IMR-90 (cell line): ENCODE data around the gene SNTA1. TPM values are rescaled to one million over a fixed set of nuclear protein-coding genes. Genes with fewer than 3 reads are reported as not detected.

Experiments used
- ATAC-seq: fragments of 200-7000 bp; cut with Tn5 transposase; 2 replicates; pipeline ENCODE4 v1.9.1; 2020; ENCODE audit warnings: low read depth, mild to moderate bottlenecking, moderate library complexity
- BruUV-seq: library from RNA; stranded (reverse); fragments of 400-500 nt; replicated peaks from 2 replicates; lab custom pipeline; 2021; lab: Mats Ljungman, UMichigan
- CTCF ChIA-PET: fragments of 300-600 bp; formaldehyde crosslinking; extraction: SDS; loops from one replicate; lab custom pipeline; 2021; ENCODE audit warnings: antibody characterized with exemption; lab: Yijun Ruan, JAX
- POLR2A ChIA-PET: fragments of 300-600 bp; sonication (Branson Sonifier 250); formaldehyde crosslinking; loops from one replicate; lab custom pipeline; 2022; ENCODE audit warnings: antibody characterized with exemption; ENCODE audit not compliant: unreplicated experiment; lab: Charles Lee
- DNase-seq: peaks from one replicate; pipeline ENCODE4 v3.0.0; 2013
- H2AFZ ChIP-seq: replicated peaks from 2 replicates; pipeline ENCODE3; 2013; ENCODE audit warnings: low read length, mild to moderate bottlenecking; ENCODE audit not compliant: poor library complexity
- H2AK5ac ChIP-seq: 2 replicates; pipeline ENCODE4 v1.6.1; 2013; ENCODE audit warnings: low read depth, low read length, inconsistent platforms
- H2AK9ac ChIP-seq: replicated peaks from 2 replicates; pipeline ENCODE3; 2013; ENCODE audit warnings: mild to moderate bottlenecking, low read depth, low read length, moderate library complexity; ENCODE audit not compliant: poor library complexity
- H2BK120ac ChIP-seq: 2 replicates; pipeline ENCODE4 v1.6.1; 2013; ENCODE audit warnings: low read depth, low read length, inconsistent platforms
- H2BK15ac ChIP-seq: 3 replicates; pipeline ENCODE4 v1.6.1; 2013; ENCODE audit warnings: low read depth, low read length, inconsistent platforms
- H2BK20ac ChIP-seq: 2 replicates; pipeline ENCODE4 v1.6.1; 2013; ENCODE audit warnings: low read depth, mild to moderate bottlenecking, inconsistent platforms, low read length, moderate library complexity
- H2BK5ac ChIP-seq: 2 replicates; pipeline ENCODE4 v1.6.1; 2013; ENCODE audit warnings: mild to moderate bottlenecking, low read depth, low read length, inconsistent platforms; ENCODE audit not compliant: poor library complexity, severe bottlenecking
- H3K14ac ChIP-seq: replicated peaks from 2 replicates; pipeline ENCODE4 v1.6.1; 2013; ENCODE audit warnings: low read depth, low read length, inconsistent platforms
- H3K18ac ChIP-seq: 2 replicates; pipeline ENCODE4 v1.6.1; 2013; ENCODE audit warnings: low read depth, low read length, control low read depth
- H3K23ac ChIP-seq: 2 replicates; pipeline ENCODE4 v1.6.1; 2013; ENCODE audit warnings: low read depth, low read length, inconsistent platforms
- H3K27ac ChIP-seq: 2 replicates; pipeline ENCODE4 v1.5.1; 2013; ENCODE audit warnings: mild to moderate bottlenecking, control low read depth, low read length; ENCODE audit not compliant: insufficient read depth
- H3K27me3 ChIP-seq: 2 replicates; pipeline ENCODE4 v1.6.1; 2013; ENCODE audit warnings: low read length; ENCODE audit not compliant: control insufficient read depth, insufficient read depth
- H3K36me3 ChIP-seq: 2 replicates; pipeline ENCODE4 v1.6.1; 2013; ENCODE audit warnings: low read length, mixed read lengths; ENCODE audit not compliant: control insufficient read depth, insufficient read depth
- H3K4ac ChIP-seq: 2 replicates; pipeline ENCODE4 v1.6.1; 2013; ENCODE audit warnings: low read depth, low read length, inconsistent platforms
- H3K4me1 ChIP-seq: 2 replicates; pipeline ENCODE4 v1.6.1; 2013; ENCODE audit warnings: low read length, mixed read lengths; ENCODE audit not compliant: control insufficient read depth, insufficient read depth
- H3K4me2 ChIP-seq: 2 replicates; pipeline ENCODE4 v1.6.1; 2013; ENCODE audit warnings: low read depth, mild to moderate bottlenecking, control low read depth, low read length, moderate library complexity
- H3K4me3 ChIP-seq: 2 replicates; pipeline ENCODE4 v1.5.1; 2013; ENCODE audit warnings: low read depth, mild to moderate bottlenecking, control low read depth, low read length, moderate library complexity; ENCODE audit not compliant: insufficient read depth
- H3K56ac ChIP-seq: 2 replicates; pipeline ENCODE4 v1.6.1; 2013; ENCODE audit warnings: low read length, inconsistent platforms; ENCODE audit not compliant: insufficient read depth; ENCODE audit errors: extremely low read depth
- H3K79me1 ChIP-seq, 2 experiments: 2 replicates each; pipeline ENCODE4 v1.6.1; 2013; ENCODE audit warnings: low read length in 2 of 2, inconsistent platforms in 1 of 2, low read depth in 1 of 2
- H3K9ac ChIP-seq: 2 replicates; pipeline ENCODE4 v1.6.1; 2013; ENCODE audit warnings: low read depth, low read length, control low read depth
- H3K9me1 ChIP-seq: 2 replicates; pipeline ENCODE4 v1.6.1; 2013; ENCODE audit warnings: low read length, inconsistent platforms; ENCODE audit not compliant: insufficient read depth
- H3K9me3 ChIP-seq: 2 replicates; pipeline ENCODE4 v1.6.1; 2013; ENCODE audit warnings: low read length; ENCODE audit not compliant: control insufficient read depth, insufficient read depth
- H4K20me1 ChIP-seq: 2 replicates; pipeline ENCODE4 v1.6.1; 2013; ENCODE audit warnings: low read length, inconsistent platforms; ENCODE audit not compliant: insufficient read depth
- H4K5ac ChIP-seq: 2 replicates; pipeline ENCODE4 v1.6.1; 2013; ENCODE audit warnings: mild to moderate bottlenecking, low read depth, low read length, control low read depth
- H4K8ac ChIP-seq, 2 experiments: 2 replicates each; pipeline ENCODE4 v1.6.1; 2013; ENCODE audit warnings: low read depth in 2 of 2, low read length in 2 of 2, control low read depth in 1 of 2, inconsistent platforms in 1 of 2
- H4K91ac ChIP-seq: 2 replicates; pipeline ENCODE4 v1.6.1; 2013; ENCODE audit warnings: low read depth, low read length, inconsistent platforms; ENCODE audit not compliant: insufficient read depth
- CEBPB ChIP-seq: IDR thresholded peaks from 2 replicates; pipeline ENCODE4 v1.6.1; 2012; ENCODE audit warnings: low read depth, low read length, improper control_type of control experiment
- CHD1 ChIP-seq: IDR thresholded peaks from 2 replicates; pipeline ENCODE4 v1.6.1; 2012; ENCODE audit warnings: low read depth, low read length, improper control_type of control experiment
- NFE2L2 ChIP-seq: fragments of 150-350 bp; IDR thresholded peaks from 2 replicates; pipeline ENCODE4 v1.6.1; 2016; ENCODE audit warnings: low read depth, mild to moderate bottlenecking, low read length
- RAD21 ChIP-seq: IDR thresholded peaks from 2 replicates; pipeline ENCODE4 v1.6.1; 2012; ENCODE audit warnings: low read length, improper control_type of control experiment
- SMC3 ChIP-seq: fragments of 150-350 bp; IDR thresholded peaks from 2 replicates; pipeline ENCODE4 v1.6.1; 2016; ENCODE audit warnings: low read depth, mild to moderate bottlenecking, antibody characterized with exemption, low read length, moderate library complexity
- WGBS, 2 experiments: methylation state at CpG; one replicate each; pipeline versions ENCODE4 v1.1.5 to v1.1.7; 2013; ENCODE audit warnings: missing lambda C conversion rate in 2 of 2; ENCODE audit not compliant: insufficient read length in 1 of 2; ENCODE audit errors: extremely low coverage in 2 of 2; 5-methylcytosine and 5-hydroxymethylcytosine counted together
- dilution Hi-C: fragments of 300-500 bp; cut with HindIII; formaldehyde crosslinking; loops from one replicate; pipeline ENCODE4 v1.14.3; 2018; ENCODE audit warnings: low sequenced_read_pairs; ENCODE audit not compliant: unreplicated experiment
- in situ Hi-C: fragments of 300-500 bp; cut with MboI; formaldehyde crosslinking; loops from 3 replicates; pipeline ENCODE4 v1.14.3; 2019; ENCODE audit warnings: low sequenced_read_pairs, inconsistent platforms, mixed read lengths
- intact Hi-C: fragments of 100-400 bp; cut with micrococcal nuclease; formaldehyde crosslinking; loops from 2 replicates; pipeline ENCODE4 v1.10.0; 2022
- polyA plus RNA-seq, 3 experiments: library from polyadenylated mRNA; depleted of rRNA; stranded (reverse); fragments of >200 nt; gene quantifications; 2 replicates each; pipeline ENCODE4 v1.2.3, GENCODE V29; 2012; ENCODE audit warnings: low replicate concordance in 1 of 3
- total RNA-seq: library from RNA; depleted of rRNA; stranded (reverse); fragments of >200 nt; gene quantifications from 2 replicates; pipeline ENCODE4 v1.2.3, GENCODE V29; 2012

Gene SNTA1
- total and polyA plus RNA-seq, 2 of the 4 experiments (the other 2 are of a cell fraction): 10.6 to 15.4 TPM

GRCh38 chr20:33490934-33491656 is 47.5 kb upstream of the SNTA1 start:
- no TSS peak for BruUV-seq
- Histone ChIP-seq H4K91ac (0 out of 2 replicates have a peak overlapping the region, but pooled peaks have one; percentile 6), H4K20me1 (peaks cover 4% of the 10 kb centered on the region; the same call in 1 of the 2 replicates), H3K4me1 (no peaks in the 10 kb centered on the region), H2AK5ac (peak overlapping the region; percentile 57; the same call in 1 of the 2 replicates), H3K79me1 (peaks cover 22 to 33% of the 10 kb centered on the region in 2 experiments), H2BK15ac (no peak overlapping the region), H2BK120ac (no peak overlapping the region), H2BK5ac (peak overlapping the region; percentile 21), H3K27ac (peak overlapping the region; percentile 46), H2BK20ac (no peak overlapping the region), H3K4ac (peak overlapping the region; percentile 45; the same call in 1 of the 2 replicates), H3K4me2 (peak overlapping the region; percentile 99), H3K9me1 (no peaks in the 10 kb centered on the region), H2AK9ac (peak overlapping the region; percentile 92), H3K27me3 (no peaks in the 10 kb centered on the region), H3K36me3 (peaks cover 4% of the 10 kb centered on the region), H3K14ac (peak overlapping the region; percentile 22; the same call in 1 of the 2 replicates), H3K4me3 (peak overlapping the region; percentile 76), H3K18ac (peak overlapping the region; percentile 14; the same call in 1 of the 2 replicates), H4K8ac (peak overlapping the region in 1 of 2 experiments; percentile 53; a peak in 2 of 4 replicates), H4K5ac (peak overlapping the region; percentile 15), H3K23ac (peak overlapping the region; percentile 94), H3K9ac (peak overlapping the region; percentile 89), H3K9me3 (no peaks in the 10 kb centered on the region), H2AFZ (peak overlapping the region; percentile 96), H3K56ac (peak overlapping the region; percentile 60; the same call in 1 of the 2 replicates)
- CTCF ChIA-PET: no interaction called here
- no CpG with 5 or more reads among the region's 8 CpGs for WGBS, 2 experiments
- in situ Hi-C loops: no loop called here
- DNase-seq: no peak
- intact Hi-C loops: loop anchor here (5.0 kb wide), 1 partner anchor 41 kb away; no protein-coding TSS in a partner anchor
- POLR2A ChIA-PET: interaction anchor here (0.6 to 0.7 kb wide), 2 partner anchors 512 to 1793 kb away, joined by 3 to 4 read pairs; no protein-coding TSS in a partner anchor
- dilution Hi-C loops: no loop called here
- TF ChIP-seq RAD21 (no peak), CHD1 (no peak), CEBPB (no peak), NFE2L2 (no peak), SMC3 (no peak)
- ATAC-seq: no peak
